ENCODE measurements around the gene OAF.
A peak's percentile ranks its signal among the peaks of the same experiment; 100 is the strongest.

OAF gene

DNA sequence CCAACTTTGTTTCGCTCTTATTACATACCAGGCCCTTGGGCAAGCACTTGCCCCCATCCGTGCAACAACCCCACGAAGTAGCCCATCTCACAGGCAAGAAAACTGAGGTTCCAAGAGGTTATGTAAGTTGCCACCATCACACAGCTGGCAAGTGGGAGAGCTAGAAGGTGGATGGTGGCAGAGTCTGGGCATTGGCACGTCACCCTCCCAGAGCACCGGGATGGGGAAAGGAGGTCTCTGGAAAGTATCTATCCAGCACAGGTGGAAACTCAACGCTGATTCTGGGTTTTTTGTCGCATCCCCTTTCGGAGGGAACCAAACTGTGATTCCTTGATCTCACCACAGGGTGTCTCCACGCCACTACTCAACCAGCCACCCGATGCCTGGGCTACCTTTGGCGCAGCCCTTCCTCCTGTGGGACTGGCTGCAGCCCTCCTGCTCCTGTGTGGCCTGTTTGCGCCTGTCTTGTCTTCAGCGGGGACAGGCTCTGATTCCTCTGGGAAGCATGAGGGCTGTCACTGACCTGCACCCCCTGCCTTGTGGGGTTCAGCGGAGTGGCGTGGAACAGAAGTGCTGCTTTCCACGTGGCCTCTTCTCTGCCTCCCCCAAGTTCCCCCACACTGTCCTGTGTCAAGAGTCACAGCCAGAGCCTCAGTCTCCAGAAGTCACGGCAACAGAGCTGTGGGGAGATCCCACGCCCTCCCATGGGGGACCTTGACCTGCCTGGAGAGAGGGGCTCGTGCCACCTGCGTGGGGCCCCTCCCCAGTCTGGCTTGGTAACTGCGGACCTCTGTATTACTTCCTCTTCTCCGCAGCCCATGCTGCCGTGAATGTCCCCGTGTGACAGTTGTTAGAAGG lies 38.5 kb upstream of the OAF start:
- peak overlapping the region; percentile 49 for H3K27ac ChIP-seq (replicated peaks)
- no peak for TF ChIP-seq POLR2AphosphoS5 (IDR thresholded peaks at IDR 0.05; ENCODE audit: low read depth)
- no peak for TF ChIP-seq SPI1 (IDR thresholded peaks at IDR 0.05; ENCODE audit: borderline replicate concordance, low read depth)
- TF ChIP-seq GABPA (IDR thresholded peaks at IDR 0.05; ENCODE audit: low read depth): no peak
- peak; percentile 77 for TF ChIP-seq CTCF (IDR thresholded peaks at IDR 0.05; ENCODE audit: insufficient read depth, low read length)
- no peak overlapping the region; the same call in 1 of the 2 replicates for H3K4me3 ChIP-seq (replicated peaks; ENCODE audit: insufficient read depth, low read length)
- peaks cover 12% of the 10 kb centered on the region for H3K27me3 ChIP-seq (ENCODE audit: insufficient read depth, poor library complexity, severe bottlenecking)
- peak; percentile 43 to 81 for DNase-seq (ENCODE audit: low read depth in 1 of 2, low spot score in 1 of 2)

DNA sequence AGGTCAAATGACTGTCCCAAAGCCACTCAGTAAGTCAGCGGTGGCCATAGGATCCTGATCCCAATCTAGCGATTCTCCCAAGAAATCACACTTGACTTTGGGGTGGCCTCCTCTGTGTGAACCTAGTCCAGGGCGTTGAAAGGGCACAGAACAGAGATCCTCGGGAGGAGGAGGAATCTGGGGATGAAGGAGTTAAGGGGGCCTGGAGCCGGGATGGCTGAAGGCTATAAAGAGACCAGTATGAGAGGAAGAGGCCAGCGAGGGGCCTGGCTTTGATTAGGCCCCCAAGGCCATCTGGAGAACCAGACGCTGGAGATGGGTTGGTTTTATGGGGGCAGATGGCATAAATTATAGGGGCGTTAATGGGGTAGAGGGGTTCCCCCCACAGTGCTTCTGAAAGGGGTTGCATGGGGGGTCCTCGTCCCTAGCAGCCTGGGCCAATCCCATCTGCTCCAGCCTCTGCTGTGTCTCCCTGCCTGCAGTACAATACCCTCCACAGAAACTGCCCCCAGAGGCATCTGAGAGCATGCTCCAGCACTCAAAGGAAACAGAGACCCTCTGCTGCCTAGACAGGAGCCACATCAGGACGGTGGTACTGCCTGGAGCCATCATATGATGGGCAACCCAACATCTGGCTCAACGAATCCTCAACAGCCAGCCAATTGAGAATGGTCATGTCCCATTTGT lies 37.7 kb upstream of the OAF start:
- TF ChIP-seq GABPA (IDR thresholded peaks at IDR 0.05; ENCODE audit: low read depth) (no peak), POLR2AphosphoS5 (IDR thresholded peaks at IDR 0.05; ENCODE audit: low read depth) (no peak), CTCF (IDR thresholded peaks at IDR 0.05; ENCODE audit: insufficient read depth, low read length) (no peak), SPI1 (IDR thresholded peaks at IDR 0.05; ENCODE audit: borderline replicate concordance, low read depth) (no peak)
- TF ChIP-seq, protein P1, sequence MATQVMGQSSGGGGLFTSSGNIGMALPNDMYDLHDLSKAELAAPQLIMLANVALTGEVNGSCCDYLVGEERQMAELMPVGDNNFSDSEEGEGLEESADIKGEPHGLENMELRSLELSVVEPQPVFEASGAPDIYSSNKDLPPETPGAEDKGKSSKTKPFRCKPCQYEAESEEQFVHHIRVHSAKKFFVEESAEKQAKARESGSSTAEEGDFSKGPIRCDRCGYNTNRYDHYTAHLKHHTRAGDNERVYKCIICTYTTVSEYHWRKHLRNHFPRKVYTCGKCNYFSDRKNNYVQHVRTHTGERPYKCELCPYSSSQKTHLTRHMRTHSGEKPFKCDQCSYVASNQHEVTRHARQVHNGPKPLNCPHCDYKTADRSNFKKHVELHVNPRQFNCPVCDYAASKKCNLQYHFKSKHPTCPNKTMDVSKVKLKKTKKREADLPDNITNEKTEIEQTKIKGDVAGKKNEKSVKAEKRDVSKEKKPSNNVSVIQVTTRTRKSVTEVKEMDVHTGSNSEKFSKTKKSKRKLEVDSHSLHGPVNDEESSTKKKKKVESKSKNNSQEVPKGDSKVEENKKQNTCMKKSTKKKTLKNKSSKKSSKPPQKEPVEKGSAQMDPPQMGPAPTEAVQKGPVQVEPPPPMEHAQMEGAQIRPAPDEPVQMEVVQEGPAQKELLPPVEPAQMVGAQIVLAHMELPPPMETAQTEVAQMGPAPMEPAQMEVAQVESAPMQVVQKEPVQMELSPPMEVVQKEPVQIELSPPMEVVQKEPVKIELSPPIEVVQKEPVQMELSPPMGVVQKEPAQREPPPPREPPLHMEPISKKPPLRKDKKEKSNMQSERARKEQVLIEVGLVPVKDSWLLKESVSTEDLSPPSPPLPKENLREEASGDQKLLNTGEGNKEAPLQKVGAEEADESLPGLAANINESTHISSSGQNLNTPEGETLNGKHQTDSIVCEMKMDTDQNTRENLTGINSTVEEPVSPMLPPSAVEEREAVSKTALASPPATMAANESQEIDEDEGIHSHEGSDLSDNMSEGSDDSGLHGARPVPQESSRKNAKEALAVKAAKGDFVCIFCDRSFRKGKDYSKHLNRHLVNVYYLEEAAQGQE (IDR thresholded peaks at IDR 0.05; ENCODE audit: insufficient replicate concordance, low read depth): no peak
- H3K27ac ChIP-seq (replicated peaks): no peak overlapping the region; the same call in 1 of the 2 replicates

DNA sequence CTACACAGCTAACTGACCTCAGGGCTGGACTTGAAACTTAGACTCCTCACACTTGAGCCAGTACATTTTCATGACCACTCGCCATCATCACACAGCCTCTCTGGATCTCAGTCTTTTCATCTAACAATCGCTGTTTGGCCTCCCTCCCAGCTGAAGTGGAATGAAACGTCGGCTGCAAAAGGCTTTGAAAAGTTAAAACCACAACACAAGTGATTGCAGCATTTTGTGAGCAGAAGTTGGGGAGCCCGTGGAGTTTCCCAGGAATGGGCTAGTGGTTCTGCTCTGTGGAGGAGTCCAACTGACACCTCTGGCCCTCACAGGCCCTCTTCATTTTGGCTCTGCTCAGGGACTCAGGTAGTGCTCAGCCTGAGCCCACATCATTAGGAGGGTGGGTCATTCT lies 37.0 kb upstream of the OAF start:
- TF ChIP-seq POLR2AphosphoS5 (IDR thresholded peaks at IDR 0.05; ENCODE audit: low read depth): no peak
- TF ChIP-seq CTCF (IDR thresholded peaks at IDR 0.05; ENCODE audit: insufficient read depth, low read length): no peak
- TF ChIP-seq SPI1 (IDR thresholded peaks at IDR 0.05; ENCODE audit: borderline replicate concordance, low read depth): no peak
- no peak for TF ChIP-seq GABPA (IDR thresholded peaks at IDR 0.05; ENCODE audit: low read depth)
- TF ChIP-seq, protein P1 (IDR thresholded peaks at IDR 0.05; ENCODE audit: insufficient replicate concordance, low read depth): no peak
- Histone ChIP-seq H3K4me3 (replicated peaks; ENCODE audit: insufficient read depth, low read length) (no peak overlapping the region), H3K27me3 (ENCODE audit: insufficient read depth, poor library complexity, severe bottlenecking) (peaks cover 9% of the 10 kb centered on the region), H3K27ac (replicated peaks) (no peak overlapping the region; the same call in 1 of the 2 replicates)
- DNase-seq (ENCODE audit: low read depth in 1 of 2, low spot score in 1 of 2): peak in 1 of 2 experiments; percentile 24

More for the DNA sequence above, 37.7 kb upstream of the OAF start:
- Histone ChIP-seq H3K27me3 (ENCODE audit: insufficient read depth, poor library complexity, severe bottlenecking) (peaks cover 12% of the 10 kb centered on the region), H3K4me3 (replicated peaks; ENCODE audit: insufficient read depth, low read length) (no peak overlapping the region)
- DNase-seq (ENCODE audit: low read depth in 1 of 2, low spot score in 1 of 2): no peak
